Measurements from ENCODE around the gene FNTB. TPM values are rescaled to one million over a fixed set of nuclear protein-coding genes. Genes with fewer than 3 reads are reported as not detected.
"Not testable (repeated sequence)": the region's sequence is repeated elsewhere in the genome, so short reads cannot be mapped to it uniquely, and the experiment has no call there.

FNTB gene
- total RNA-seq, 1 donor from 2014 or later = 30.1 TPM

GRCh38 chr14:65079201-65079600 is 92.5 kb downstream of the FNTB start:
- Mint-ChIP-seq H3K4me3 (no peak overlapping the region), H3K27ac (peak overlapping the region; percentile 85), H3K9me3 (no peaks in the 10 kb centered on the region), H3K36me3 (peaks cover 41% of the 10 kb centered on the region), H3K27me3 (no peaks in the 10 kb centered on the region), H3K4me1 (ENCODE audit: unreplicated experiment) (peaks cover 5% of the 10 kb centered on the region)
- TF ChIP-seq, protein P1, sequence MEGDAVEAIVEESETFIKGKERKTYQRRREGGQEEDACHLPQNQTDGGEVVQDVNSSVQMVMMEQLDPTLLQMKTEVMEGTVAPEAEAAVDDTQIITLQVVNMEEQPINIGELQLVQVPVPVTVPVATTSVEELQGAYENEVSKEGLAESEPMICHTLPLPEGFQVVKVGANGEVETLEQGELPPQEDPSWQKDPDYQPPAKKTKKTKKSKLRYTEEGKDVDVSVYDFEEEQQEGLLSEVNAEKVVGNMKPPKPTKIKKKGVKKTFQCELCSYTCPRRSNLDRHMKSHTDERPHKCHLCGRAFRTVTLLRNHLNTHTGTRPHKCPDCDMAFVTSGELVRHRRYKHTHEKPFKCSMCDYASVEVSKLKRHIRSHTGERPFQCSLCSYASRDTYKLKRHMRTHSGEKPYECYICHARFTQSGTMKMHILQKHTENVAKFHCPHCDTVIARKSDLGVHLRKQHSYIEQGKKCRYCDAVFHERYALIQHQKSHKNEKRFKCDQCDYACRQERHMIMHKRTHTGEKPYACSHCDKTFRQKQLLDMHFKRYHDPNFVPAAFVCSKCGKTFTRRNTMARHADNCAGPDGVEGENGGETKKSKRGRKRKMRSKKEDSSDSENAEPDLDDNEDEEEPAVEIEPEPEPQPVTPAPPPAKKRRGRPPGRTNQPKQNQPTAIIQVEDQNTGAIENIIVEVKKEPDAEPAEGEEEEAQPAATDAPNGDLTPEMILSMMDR (conservative IDR thresholded peaks at IDR 0.05) = no peak
- no peak for DNase-seq (ENCODE audit: extremely low spot score, unreplicated experiment)

GRCh38 chr14:65079768-65080167 is 93.1 kb downstream of the FNTB start:
- H3K4me3 Mint-ChIP-seq = no peak overlapping the region
- H3K27ac Mint-ChIP-seq = peak overlapping the region; percentile 85
- no peak for DNase-seq (ENCODE audit: extremely low spot score, unreplicated experiment)
- H3K36me3 Mint-ChIP-seq = peaks cover 45% of the 10 kb centered on the region
- H3K9me3 Mint-ChIP-seq = no peaks in the 10 kb centered on the region
- peaks cover 8% of the 10 kb centered on the region for H3K4me1 Mint-ChIP-seq (ENCODE audit: unreplicated experiment)
- no peaks in the 10 kb centered on the region for H3K27me3 Mint-ChIP-seq
- TF ChIP-seq, protein P1 (conservative IDR thresholded peaks at IDR 0.05) = no peak

DNA sequence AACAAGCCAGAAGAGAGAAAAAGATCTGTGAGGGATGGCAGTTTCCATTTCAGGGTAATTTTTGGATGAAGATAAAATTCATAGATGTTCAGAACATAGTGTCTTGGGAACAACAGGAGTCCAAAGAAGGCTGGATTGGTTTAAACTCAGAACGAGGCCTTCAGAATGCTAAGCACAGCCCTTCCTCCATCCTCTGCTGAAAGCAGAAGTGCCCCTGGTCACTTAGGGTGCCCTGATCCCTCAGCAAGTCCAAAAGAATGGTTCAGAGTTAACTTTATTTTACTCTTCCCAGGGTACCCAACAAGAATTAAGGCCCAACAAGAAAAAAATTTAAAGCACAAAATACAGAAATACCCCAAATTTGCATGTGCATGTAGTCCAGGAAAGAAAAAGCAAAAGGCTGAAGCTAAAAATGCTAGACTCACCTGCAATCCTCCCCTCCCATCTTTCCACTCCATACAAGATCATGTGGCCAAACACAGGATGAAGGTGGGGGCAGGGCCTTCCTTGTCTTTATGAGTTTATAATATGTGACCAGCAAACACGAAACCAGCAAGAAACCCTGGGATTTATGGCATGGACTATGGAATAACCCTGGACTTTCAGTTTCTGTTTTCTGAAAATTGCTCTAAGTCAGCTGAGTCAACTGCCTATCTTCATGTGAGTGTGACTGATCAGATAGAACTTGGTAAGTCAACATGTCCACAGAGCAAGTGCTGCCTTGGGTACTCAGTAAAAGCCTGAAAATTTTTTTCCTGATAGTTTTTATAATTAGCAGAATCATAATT is 94.5 kb downstream of the FNTB start:
- Mint-ChIP-seq H3K9me3 (peaks cover 3% of the 10 kb centered on the region), H3K4me1 (ENCODE audit: unreplicated experiment) (peaks cover 9% of the 10 kb centered on the region), H3K4me3 (no peak overlapping the region), H3K36me3 (peaks cover 46% of the 10 kb centered on the region), H3K27me3 (no peaks in the 10 kb centered on the region), H3K27ac (peak overlapping the region; percentile 33)
- TF ChIP-seq, protein P1 (conservative IDR thresholded peaks at IDR 0.05) = no peak
- no peak for DNase-seq (ENCODE audit: extremely low spot score, unreplicated experiment)

DNA sequence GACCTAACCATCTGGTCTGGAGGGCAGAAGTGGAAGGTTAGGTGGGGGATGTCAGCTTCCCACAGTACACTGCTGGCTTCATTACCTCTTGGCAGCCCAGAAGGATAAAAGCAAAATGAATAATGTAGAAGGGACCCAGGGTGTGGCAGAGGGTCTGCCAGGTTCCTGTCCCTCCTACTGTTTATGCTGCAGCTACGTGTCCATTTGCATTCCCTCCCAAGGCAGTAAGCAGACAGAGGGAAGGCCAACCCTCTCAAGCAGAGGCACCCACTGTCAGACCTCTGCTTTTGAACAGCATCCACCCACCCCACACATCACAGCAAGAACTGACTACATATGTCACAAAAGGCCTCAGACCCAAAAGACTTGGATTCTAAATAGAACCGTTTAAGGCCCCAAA is 96.2 kb downstream of the FNTB start:
- Mint-ChIP-seq H3K27ac (no peak overlapping the region), H3K27me3 (no peaks in the 10 kb centered on the region), H3K36me3 (peaks cover 60% of the 10 kb centered on the region), H3K4me3 (no peak overlapping the region), H3K4me1 (ENCODE audit: unreplicated experiment) (peaks cover 9% of the 10 kb centered on the region), H3K9me3 (peaks cover 8% of the 10 kb centered on the region)
- TF ChIP-seq, protein P1 (conservative IDR thresholded peaks at IDR 0.05) = no peak
- no peak for DNase-seq (ENCODE audit: extremely low spot score, unreplicated experiment)

DNA sequence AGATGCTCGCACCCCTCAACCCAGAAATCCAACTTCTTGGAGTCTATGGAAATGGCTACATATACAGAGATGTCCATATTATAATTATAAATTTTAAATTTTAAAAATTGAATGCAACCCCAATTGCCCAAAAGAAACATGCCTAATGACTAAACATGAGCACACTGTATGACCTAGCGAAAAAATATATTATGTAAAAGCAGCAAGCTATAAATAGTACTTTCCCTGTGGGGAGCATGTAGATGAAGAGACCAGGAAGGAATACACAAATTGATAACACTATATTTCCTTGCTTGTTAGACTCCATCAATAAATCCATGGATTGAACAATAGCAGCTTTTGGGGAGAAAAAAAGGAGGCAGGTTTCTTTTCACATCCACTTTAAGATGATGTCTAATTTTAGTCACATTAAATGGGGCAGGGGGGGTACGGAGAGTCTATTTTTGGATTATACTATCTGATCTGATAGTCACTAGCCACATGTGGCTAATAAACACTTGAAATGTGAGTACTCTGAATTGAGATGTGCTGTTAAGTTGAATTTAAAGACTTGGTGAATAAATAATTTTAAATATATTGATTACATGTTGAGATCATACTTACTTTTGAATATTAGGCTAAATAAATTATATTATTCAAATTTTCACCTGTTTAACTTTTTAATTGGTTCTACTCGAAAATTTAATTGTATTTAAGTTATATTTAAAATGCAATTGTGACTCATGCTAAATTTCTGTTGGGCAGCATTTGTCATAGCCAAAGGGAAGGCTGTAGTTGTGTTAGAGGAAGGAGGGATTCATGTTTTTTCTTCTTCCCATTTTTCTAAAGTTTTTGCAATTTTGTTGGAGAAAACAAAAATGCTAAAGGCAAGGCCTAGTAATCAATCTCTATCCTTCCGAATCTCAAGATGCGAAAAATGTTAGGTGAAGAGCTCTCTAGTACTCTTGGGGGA is 98.1 kb downstream of the FNTB start:
- Mint-ChIP-seq H3K27me3 (no peaks in the 10 kb centered on the region), H3K9me3 (peaks cover 12% of the 10 kb centered on the region), H3K4me1 (ENCODE audit: unreplicated experiment) (peaks cover 3% of the 10 kb centered on the region), H3K4me3 (no peak overlapping the region), H3K27ac (no peak overlapping the region), H3K36me3 (peaks cover 68% of the 10 kb centered on the region)
- TF ChIP-seq, protein P1 (conservative IDR thresholded peaks at IDR 0.05) = no peak
- no peak for DNase-seq (ENCODE audit: extremely low spot score, unreplicated experiment)

- not testable (repeated sequence) for H3K27me3 Mint-ChIP-seq; H3K4me3 Mint-ChIP-seq; H3K4me1 Mint-ChIP-seq (ENCODE audit: unreplicated experiment); H3K27ac Mint-ChIP-seq; DNase-seq (ENCODE audit: extremely low spot score, unreplicated experiment)
- H3K36me3 Mint-ChIP-seq = peaks cover 65% of the 10 kb centered on the region
- peaks cover 12% of the 10 kb centered on the region for H3K9me3 Mint-ChIP-seq
Observed at GRCh38 chr14:65086686-65087085, 100.0 kb downstream of the FNTB start.

DNA sequence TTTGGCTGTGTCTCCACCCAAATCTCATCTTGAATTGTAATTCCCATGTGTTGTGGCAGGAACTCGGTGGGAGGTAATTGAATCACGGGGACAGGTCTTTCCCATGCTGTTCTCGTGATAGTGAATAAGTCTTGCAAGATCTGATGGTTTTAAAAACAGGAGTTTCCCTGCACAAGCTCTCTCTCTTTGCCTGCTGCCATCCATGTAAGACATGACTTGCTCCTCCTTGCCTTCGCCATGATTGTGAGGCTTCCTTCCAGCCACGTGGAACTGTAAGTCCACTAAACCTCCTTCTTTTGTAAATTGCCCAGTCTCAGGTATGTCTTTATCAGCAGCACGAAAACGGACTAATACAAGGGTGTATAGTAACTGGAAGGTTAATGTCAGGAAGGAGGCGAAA is 101.1 kb downstream of the FNTB start:
- not testable (repeated sequence) for H3K27ac Mint-ChIP-seq

More for the DNA sequence above, 101.1 kb downstream of the FNTB start:
- not testable (repeated sequence) for H3K4me1 Mint-ChIP-seq (ENCODE audit: unreplicated experiment); H3K27me3 Mint-ChIP-seq; DNase-seq (ENCODE audit: extremely low spot score, unreplicated experiment); H3K4me3 Mint-ChIP-seq
- H3K9me3 Mint-ChIP-seq = peaks cover 12% of the 10 kb centered on the region
- peaks cover 56% of the 10 kb centered on the region for H3K36me3 Mint-ChIP-seq

Data from type B pancreatic cell (in vitro differentiated cells).